ENCODE measurements around the gene CDCA5.

CDCA5 gene, protein sequence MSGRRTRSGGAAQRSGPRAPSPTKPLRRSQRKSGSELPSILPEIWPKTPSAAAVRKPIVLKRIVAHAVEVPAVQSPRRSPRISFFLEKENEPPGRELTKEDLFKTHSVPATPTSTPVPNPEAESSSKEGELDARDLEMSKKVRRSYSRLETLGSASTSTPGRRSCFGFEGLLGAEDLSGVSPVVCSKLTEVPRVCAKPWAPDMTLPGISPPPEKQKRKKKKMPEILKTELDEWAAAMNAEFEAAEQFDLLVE

DNA sequence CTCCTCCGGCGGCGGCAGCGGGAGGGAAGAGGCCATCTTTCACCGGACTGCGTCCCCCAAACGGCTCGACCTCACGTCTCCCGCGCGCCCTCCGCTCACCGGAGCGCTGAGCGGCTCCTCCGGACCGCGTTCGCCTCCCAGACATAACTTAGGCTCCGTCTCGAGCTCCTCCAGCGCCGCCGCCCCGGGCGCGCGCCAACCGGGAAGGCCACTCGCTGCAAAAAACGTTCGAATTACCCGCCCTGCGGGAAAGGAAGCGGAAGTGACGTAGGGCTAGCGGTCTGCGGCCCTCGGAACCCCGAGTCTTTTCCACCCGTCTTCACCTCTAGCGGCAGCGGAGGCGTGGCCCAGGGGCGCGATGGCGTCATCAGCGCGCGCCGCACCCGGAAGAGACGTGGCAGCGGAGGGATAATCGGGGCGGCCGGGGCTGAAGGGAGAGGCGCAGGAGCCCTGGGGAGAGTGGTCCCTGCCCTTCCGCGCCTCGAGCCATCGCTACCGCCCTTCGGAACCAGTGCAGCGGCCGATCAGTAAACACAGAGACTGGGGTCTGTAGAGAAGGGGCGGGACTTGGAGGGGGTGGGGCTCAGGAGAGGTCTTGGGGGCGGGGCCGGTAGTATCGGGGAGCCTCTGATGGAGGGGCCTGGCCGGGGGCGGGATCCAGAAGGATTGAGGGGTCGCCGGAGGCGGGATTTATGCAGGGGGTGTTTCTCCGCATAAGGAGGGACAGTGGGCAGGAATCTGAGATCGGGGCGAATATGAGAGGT is at the start of gene CDCA5, which contains the start of gene ZFPL1:
TSS of gene CDCA5 (minus strand) at position 207 of the 764 bp plus-strand sequence. CDS start at position 145, 62 bp downstream.
TSS of gene ZFPL1 (plus strand) at position 389 of the 764 bp plus-strand sequence. CDS start 477 bp downstream, outside the sequence.
- Histone ChIP-seq H3K4me1 (peaks cover 43 to 59% (median 55%) of the 10 kb centered on the region in 10 experiments), H3K27me3 (no peaks in the 10 kb centered on the region), H3K27ac (peak within 1 kb of the TSS; percentile 79 to 91 (median 86)), H3K4me2 (peak within 1 kb of the TSS; percentile 85 to 100 (median 98)), H3K4me3 (peak within 1 kb of the TSS; percentile 75 to 90 (median 86)), H4K20me1 (peaks cover 0 to 28% (median 5%) of the 10 kb centered on the region in 11 experiments; a peak in 11 of 22 replicates), H3K36me3 (peaks cover 37 to 81% (median 66%) of the 10 kb centered on the region in 11 experiments), H3K9me3 (replicated peaks in 1 of 11) (no peaks in the 10 kb centered on the region), H3K9ac (peak within 1 kb of the TSS; percentile 85 to 95 (median 90))
- no peak for TF ChIP-seq Cebpa-rat (IDR thresholded peaks at IDR 0.05)

DNA sequence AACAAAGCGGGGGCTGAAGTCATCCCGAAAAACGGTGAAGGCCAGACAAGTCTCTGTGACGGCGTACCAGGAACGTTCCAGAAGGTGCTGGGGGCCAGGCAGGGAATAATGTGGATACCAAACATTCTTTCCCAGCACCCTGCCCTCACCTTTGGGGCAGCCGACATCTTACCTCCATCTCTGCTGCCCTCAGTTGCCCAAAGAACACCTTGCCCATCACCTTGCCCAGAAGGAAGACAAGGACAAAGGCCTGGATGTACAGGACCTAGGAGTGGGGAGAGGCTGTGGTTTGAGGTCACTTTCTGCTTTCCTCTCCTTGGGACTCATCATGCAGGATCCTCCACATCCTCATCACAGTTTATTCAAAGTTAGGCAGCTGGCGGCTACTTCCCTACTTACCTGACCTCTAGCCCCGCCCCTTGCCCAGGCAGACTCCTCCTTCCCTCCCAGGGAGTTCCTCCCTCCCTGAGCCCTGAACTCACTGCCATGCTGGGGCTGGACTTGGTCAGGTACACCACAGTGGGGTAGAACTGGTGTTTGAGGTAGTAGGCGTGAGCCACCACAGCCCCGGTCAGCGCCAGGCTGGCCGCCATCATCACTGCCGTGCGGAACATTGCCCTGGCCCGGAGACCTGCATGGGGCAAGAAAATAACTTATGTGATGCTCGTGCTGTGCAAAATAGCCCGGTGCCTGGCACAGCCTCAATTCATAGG is 49.3 kb upstream of the CDCA5 start:
- H3K4me1 ChIP-seq = peaks cover 35 to 77% (median 58%) of the 10 kb centered on the region in 10 experiments
- peak overlapping the region; percentile 78 to 99 (median 95) for H3K4me3 ChIP-seq
- no peak for TF ChIP-seq Cebpa-rat (IDR thresholded peaks at IDR 0.05)
- no peaks in the 10 kb centered on the region for H3K27me3 ChIP-seq
- H3K9ac ChIP-seq = peak overlapping the region; percentile 88 to 100 (median 96); a peak in 21 of 22 replicates
- H3K9me3 ChIP-seq (replicated peaks in 1 of 11) = no peaks in the 10 kb centered on the region
- peaks cover 35 to 46% (median 41%) of the 10 kb centered on the region in 11 experiments for H3K36me3 ChIP-seq
- H3K27ac ChIP-seq = peak overlapping the region; percentile 41 to 100 (median 97); a peak in 21 of 22 replicates
- H3K4me2 ChIP-seq = peak overlapping the region; percentile 86 to 100 (median 97)
- H4K20me1 ChIP-seq = peaks cover 29 to 59% (median 42%) of the 10 kb centered on the region in 11 experiments; a peak in 20 of 22 replicates

DNA sequence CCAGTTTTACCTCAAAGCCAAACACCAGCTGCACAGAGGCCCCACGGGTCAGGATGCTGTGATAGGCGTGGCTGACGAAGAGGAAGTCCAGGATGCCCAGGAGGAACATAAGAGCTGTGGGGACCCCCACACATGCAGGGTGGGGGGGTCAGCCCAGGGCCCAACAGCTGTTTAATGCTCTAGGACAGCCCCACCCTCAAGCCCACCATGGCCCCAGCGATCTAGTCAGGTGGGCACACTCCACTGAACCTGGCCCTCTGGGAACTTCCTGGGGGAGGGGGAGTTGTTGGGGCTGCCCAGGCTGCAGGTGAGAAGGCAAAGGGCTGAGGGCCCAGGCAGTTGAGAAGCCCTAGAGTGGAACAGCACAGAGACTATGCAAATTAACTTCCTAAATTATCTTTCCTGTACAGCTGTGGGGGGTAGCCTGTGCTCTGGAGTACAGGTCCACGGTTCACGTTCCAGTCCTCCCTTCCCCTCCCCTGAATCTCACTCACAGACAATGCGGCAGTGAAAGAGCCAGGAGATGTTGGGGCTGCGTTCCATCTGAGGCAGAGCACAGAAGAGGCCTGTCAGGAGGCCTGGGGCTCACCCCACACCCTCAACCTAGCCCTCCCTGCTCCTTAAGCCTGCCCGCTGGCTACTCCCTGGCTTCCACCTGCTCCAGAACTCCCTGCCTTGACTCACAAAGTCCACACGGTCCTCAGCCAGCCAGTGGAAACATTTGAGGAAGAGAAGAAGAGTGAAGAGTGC is 48.6 kb upstream of the CDCA5 start:
- no peaks in the 10 kb centered on the region for H3K9me3 ChIP-seq (replicated peaks in 1 of 11)
- TF ChIP-seq Cebpa-rat (IDR thresholded peaks at IDR 0.05) = no peak
- H4K20me1 ChIP-seq = peaks cover 29 to 65% (median 45%) of the 10 kb centered on the region in 11 experiments; a peak in 20 of 22 replicates
- H3K36me3 ChIP-seq = peaks cover 43 to 53% (median 47%) of the 10 kb centered on the region in 11 experiments
- H3K4me2 ChIP-seq = peak overlapping the region; percentile 86 to 100 (median 97)
- H3K27me3 ChIP-seq = no peaks in the 10 kb centered on the region
- H3K4me1 ChIP-seq = peaks cover 35 to 73% (median 58%) of the 10 kb centered on the region in 10 experiments
- peak overlapping the region; percentile 88 to 100 (median 96) for H3K9ac ChIP-seq
- peak overlapping the region; percentile 41 to 100 (median 97); a peak in 21 of 22 replicates for H3K27ac ChIP-seq
- peak overlapping the region; percentile 78 to 99 (median 95) for H3K4me3 ChIP-seq

DNA sequence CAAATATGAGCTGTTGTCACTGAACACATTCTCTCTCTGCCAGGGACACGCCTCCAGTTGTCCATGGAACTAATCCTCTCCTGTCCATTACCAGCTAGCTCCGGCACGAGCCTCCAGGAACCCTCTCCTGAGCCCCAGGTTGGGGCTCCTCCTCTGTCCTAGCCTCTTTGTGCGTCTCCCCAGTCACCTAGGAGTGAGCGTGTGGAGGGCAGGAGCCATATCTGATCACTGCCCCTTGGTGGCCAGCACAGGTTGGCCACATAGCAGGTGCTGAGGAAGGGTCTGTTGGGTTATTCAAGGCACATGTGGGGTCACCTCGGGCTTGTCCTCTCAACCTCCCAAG is 48.0 kb upstream of the CDCA5 start:
- peak overlapping the region in 9 of 10 experiments; percentile 89 to 99 (median 97); a peak in 17 of 20 replicates for H3K4me3 ChIP-seq
- H3K36me3 ChIP-seq = peaks cover 48 to 59% (median 53%) of the 10 kb centered on the region in 11 experiments
- no peak for TF ChIP-seq Cebpa-rat (IDR thresholded peaks at IDR 0.05)
- no peaks in the 10 kb centered on the region for H3K9me3 ChIP-seq (replicated peaks in 1 of 11)
- H3K4me1 ChIP-seq = peaks cover 35 to 67% (median 58%) of the 10 kb centered on the region in 10 experiments
- peaks cover 29 to 70% (median 45%) of the 10 kb centered on the region in 11 experiments; a peak in 20 of 22 replicates for H4K20me1 ChIP-seq
- H3K4me2 ChIP-seq = peak overlapping the region; percentile 86 to 100 (median 97)
- H3K27me3 ChIP-seq = no peaks in the 10 kb centered on the region
- peak overlapping the region in 10 of 11 experiments; percentile 53 to 100 (median 97); a peak in 20 of 22 replicates for H3K27ac ChIP-seq
- peak overlapping the region; percentile 88 to 100 (median 96) for H3K9ac ChIP-seq

DNA sequence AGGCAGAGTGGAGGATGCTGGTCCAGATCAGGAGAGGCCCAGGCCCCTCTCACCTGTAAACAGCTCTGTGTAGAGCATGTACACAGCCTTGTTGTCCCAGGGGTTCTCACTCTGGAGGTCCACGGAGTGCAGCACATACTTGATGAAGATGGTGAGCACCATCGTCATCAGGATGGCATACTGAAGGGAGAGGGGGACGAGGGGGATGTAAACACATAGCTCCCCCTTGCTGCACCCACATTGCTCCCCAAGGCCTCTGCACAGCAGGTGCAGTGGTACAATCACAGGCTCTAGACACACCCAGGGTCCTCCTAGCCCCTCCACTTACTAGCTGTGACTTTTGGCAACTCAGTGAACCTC is 47.6 kb upstream of the CDCA5 start:
- Histone ChIP-seq H3K36me3 (peaks cover 53 to 63% (median 58%) of the 10 kb centered on the region in 11 experiments), H3K4me1 (peaks cover 35 to 63% (median 55%) of the 10 kb centered on the region in 10 experiments), H3K4me2 (peak overlapping the region; percentile 86 to 100 (median 97); a peak in 21 of 22 replicates), H3K27ac (peak overlapping the region in 6 of 11 experiments; percentile 96 to 98 (median 97); a peak in 11 of 22 replicates), H3K9ac (peak overlapping the region; percentile 88 to 100 (median 96); a peak in 20 of 22 replicates), H4K20me1 (peaks cover 29 to 74% (median 49%) of the 10 kb centered on the region in 11 experiments; a peak in 20 of 22 replicates), H3K27me3 (no peaks in the 10 kb centered on the region), H3K9me3 (replicated peaks in 1 of 11) (no peaks in the 10 kb centered on the region), H3K4me3 (peak overlapping the region in 6 of 10 experiments; percentile 22 to 98 (median 90); a peak in 8 of 20 replicates)
- TF ChIP-seq Cebpa-rat (IDR thresholded peaks at IDR 0.05) = no peak

DNA sequence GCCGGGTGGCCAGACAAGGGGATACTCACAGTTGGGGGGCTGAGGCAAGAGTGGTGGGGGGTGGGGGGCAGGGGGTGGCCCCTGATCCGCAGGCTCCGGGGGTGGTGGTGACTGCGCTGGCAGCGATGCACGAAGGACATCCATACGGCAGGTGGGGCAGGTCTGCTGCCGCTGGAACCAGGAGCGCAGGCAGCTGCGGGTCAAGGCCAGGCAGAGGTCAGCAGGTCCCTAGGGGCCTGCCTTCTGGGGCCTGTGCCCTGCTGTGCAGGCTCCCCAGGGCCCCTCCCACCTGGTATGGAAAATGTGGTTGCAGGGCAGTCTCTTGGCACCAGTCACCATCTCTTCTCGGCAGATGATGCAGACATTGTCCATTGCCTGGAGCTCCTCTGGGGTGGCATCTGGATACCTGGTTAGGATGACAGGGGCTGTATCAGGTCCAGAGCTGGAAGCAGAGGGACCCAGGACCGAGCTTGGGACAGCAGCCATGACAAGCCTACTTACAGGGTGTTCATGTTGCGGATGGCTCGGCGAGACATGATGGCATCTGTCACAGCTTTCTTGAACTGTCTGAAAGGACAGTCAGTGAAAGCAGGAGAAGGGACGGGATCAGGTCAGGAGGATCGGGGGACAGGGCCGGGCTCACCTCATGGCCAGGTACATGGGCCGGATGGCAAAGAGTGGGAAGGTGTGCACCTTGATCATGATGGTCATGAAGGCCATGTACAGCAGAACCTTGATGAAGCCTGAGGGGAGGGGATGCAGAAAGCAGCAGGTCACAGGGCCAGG is 47.0 kb upstream of the CDCA5 start:
- Histone ChIP-seq H4K20me1 (peaks cover 29 to 76% (median 49%) of the 10 kb centered on the region in 11 experiments; a peak in 20 of 22 replicates), H3K9ac (peak overlapping the region; percentile 88 to 100 (median 96); a peak in 18 of 22 replicates), H3K27ac (peak overlapping the region in 5 of 11 experiments; percentile 12 to 98 (median 96); a peak in 8 of 22 replicates), H3K4me1 (peaks cover 33 to 57% (median 50%) of the 10 kb centered on the region in 10 experiments), H3K36me3 (peaks cover 58 to 69% (median 63%) of the 10 kb centered on the region in 11 experiments), H3K4me2 (peak overlapping the region in 10 of 11 experiments; percentile 86 to 100 (median 97); a peak in 19 of 22 replicates), H3K27me3 (no peaks in the 10 kb centered on the region), H3K9me3 (replicated peaks in 1 of 11) (no peaks in the 10 kb centered on the region), H3K4me3 (peak overlapping the region in 4 of 10 experiments; percentile 22 to 92 (median 89); a peak in 8 of 20 replicates)
- TF ChIP-seq Cebpa-rat (IDR thresholded peaks at IDR 0.05) = no peak
